Measurements from ENCODE around the gene TMEM176A. TPM values are rescaled to one million over a fixed set of nuclear protein-coding genes. Genes with fewer than 3 reads are reported as not detected.

The TMEM176A gene
- total RNA-seq, 1 experiment from 2014 or later: 0.39 TPM

DNA sequence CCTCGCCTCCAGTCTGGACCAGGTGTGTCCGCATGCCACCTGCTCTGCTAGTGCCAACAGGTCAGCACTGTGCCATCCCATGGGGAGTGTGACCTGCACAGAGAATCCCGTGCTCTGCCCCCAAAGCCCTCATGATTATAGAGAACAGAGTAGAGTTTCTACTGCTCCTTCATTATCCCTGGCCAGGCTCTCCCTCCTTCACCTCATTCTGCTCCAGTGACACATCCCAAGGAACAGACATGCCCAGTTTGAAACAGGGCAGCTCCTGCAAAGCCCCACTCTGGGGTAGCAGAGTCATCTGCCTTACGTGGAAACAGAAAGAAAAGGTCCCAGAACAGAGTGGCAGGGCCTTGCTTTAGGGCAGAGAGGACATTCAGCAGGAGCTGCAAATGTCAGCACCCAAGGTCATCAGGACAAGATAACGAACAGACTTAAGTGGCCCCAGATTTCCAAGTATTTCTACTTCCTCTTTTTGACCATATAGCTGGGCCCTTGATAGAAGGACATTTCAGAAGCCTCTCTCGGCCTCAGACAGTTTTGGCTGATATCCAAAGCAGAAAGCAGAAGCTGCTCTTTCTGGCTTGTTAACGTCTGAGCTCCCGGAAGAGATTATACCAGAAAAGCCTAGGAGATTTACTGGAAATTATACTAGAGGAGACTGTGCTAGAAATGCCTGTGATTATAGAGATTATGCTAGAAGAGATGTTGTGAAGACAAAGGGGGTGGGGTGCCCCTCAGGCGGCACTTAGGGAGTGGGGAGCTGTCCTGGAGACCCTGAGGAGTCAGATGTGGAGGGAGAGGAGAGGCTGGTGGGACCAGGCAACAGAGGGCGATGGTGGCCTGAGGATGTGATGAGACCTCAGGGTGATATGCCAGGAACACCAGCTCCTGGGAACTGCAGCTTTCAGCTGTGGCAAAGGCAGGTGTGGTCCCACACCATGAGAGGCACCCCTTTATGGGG is 13.0 kb upstream of the TMEM176A start:
- Histone ChIP-seq H3K4me3 (ENCODE audit: low read depth in 2 of 2, low read length in 2 of 2) (no peak overlapping the region), H3K4me1 (ENCODE audit: control insufficient read depth, insufficient read depth, low read length) (no peaks in the 10 kb centered on the region), H3K27ac (ENCODE audit: low read length) (no peak overlapping the region), H3K36me3 (ENCODE audit: control insufficient read depth, insufficient read depth, low read length) (no peaks in the 10 kb centered on the region), H3K9me3 (ENCODE audit: control insufficient read depth, insufficient read depth, low read depth, low read length) (no peaks in the 10 kb centered on the region), H3K27me3 (ENCODE audit: control insufficient read depth, insufficient read depth, low read length) (peaks cover 13% of the 10 kb centered on the region)
- DNase-seq (ENCODE audit: low read depth, low spot score) (no peak), ATAC-seq (peak; percentile 65; the same call in 1 of the 2 replicates)
- POLR2A ChIA-PET: no interaction called here
- TF ChIP-seq, protein P1, sequence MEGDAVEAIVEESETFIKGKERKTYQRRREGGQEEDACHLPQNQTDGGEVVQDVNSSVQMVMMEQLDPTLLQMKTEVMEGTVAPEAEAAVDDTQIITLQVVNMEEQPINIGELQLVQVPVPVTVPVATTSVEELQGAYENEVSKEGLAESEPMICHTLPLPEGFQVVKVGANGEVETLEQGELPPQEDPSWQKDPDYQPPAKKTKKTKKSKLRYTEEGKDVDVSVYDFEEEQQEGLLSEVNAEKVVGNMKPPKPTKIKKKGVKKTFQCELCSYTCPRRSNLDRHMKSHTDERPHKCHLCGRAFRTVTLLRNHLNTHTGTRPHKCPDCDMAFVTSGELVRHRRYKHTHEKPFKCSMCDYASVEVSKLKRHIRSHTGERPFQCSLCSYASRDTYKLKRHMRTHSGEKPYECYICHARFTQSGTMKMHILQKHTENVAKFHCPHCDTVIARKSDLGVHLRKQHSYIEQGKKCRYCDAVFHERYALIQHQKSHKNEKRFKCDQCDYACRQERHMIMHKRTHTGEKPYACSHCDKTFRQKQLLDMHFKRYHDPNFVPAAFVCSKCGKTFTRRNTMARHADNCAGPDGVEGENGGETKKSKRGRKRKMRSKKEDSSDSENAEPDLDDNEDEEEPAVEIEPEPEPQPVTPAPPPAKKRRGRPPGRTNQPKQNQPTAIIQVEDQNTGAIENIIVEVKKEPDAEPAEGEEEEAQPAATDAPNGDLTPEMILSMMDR (IDR thresholded peaks at IDR 0.05): no peak
- TF ChIP-seq SIN3A (IDR thresholded peaks at IDR 0.05; ENCODE audit: borderline replicate concordance, insufficient read depth, low read depth, low read length) (no peak), POLR2AphosphoS5 (IDR thresholded peaks at IDR 0.05; ENCODE audit: low read depth, low read length) (no peak), TCF7L2 (IDR thresholded peaks at IDR 0.05; ENCODE audit: low read depth, low read length) (no peak)
- TF ChIP-seq, protein P2, sequence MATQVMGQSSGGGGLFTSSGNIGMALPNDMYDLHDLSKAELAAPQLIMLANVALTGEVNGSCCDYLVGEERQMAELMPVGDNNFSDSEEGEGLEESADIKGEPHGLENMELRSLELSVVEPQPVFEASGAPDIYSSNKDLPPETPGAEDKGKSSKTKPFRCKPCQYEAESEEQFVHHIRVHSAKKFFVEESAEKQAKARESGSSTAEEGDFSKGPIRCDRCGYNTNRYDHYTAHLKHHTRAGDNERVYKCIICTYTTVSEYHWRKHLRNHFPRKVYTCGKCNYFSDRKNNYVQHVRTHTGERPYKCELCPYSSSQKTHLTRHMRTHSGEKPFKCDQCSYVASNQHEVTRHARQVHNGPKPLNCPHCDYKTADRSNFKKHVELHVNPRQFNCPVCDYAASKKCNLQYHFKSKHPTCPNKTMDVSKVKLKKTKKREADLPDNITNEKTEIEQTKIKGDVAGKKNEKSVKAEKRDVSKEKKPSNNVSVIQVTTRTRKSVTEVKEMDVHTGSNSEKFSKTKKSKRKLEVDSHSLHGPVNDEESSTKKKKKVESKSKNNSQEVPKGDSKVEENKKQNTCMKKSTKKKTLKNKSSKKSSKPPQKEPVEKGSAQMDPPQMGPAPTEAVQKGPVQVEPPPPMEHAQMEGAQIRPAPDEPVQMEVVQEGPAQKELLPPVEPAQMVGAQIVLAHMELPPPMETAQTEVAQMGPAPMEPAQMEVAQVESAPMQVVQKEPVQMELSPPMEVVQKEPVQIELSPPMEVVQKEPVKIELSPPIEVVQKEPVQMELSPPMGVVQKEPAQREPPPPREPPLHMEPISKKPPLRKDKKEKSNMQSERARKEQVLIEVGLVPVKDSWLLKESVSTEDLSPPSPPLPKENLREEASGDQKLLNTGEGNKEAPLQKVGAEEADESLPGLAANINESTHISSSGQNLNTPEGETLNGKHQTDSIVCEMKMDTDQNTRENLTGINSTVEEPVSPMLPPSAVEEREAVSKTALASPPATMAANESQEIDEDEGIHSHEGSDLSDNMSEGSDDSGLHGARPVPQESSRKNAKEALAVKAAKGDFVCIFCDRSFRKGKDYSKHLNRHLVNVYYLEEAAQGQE (IDR thresholded peaks at IDR 0.05; ENCODE audit: insufficient read depth in 1 of 2, low read depth in 2 of 2, low read length in 1 of 2): no peak
- BruUV-seq (replicated peaks): no TSS peak
- CTCF ChIA-PET: no interaction called here
- in situ Hi-C loops (cut with HindIII; ENCODE audit: low pct_unique_long_range_greater_than_20kb, low sequenced_read_pairs): no loop called here
- intact Hi-C loops (cut with micrococcal nuclease; ENCODE audit: unreplicated experiment): no loop called here

DNA sequence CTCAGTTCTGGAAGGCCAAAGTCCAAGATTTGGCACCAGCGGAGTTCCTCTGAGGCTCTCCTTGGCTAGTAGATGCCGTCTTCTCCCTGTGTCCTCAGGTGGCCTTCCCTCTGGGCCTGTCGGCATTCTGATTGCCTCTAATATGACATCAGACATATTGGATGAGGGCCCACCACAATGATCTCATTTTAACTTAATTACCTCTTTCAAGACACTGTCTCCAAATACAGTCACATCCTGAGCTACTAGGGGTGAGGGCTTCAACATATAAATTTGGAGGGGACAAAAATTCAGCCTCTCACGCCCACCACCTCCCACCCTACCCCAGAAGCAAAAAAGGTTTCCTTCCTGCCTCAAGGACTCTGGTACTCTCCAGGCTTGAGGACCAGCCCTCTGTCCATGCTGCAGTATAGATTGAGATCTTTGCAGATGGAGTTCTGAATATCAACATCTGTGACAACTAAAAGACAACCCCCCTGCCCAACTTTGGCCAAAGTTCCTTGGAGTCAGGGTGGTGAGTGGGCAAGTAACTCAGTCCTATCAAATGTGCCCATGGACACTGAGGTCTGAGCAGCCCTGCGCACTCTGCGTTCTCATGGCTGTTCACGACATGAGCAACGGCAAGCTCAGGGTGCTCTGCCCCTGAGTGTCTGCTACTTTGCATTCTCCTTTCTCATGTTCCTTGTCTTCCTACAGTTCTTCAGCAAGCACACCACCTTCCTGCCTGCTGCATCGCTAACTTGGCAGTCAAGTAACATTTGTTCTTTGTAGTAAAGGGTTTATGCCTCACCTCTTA is 11.9 kb upstream of the TMEM176A start:
- POLR2A ChIA-PET: no interaction called here
- Histone ChIP-seq H3K4me1 (ENCODE audit: control insufficient read depth, insufficient read depth, low read length) (no peaks in the 10 kb centered on the region), H3K9me3 (ENCODE audit: control insufficient read depth, insufficient read depth, low read depth, low read length) (no peaks in the 10 kb centered on the region), H3K4me3 (ENCODE audit: low read depth in 2 of 2, low read length in 2 of 2) (no peak overlapping the region), H3K27me3 (ENCODE audit: control insufficient read depth, insufficient read depth, low read length) (peaks cover 17% of the 10 kb centered on the region), H3K36me3 (ENCODE audit: control insufficient read depth, insufficient read depth, low read length) (no peaks in the 10 kb centered on the region), H3K27ac (ENCODE audit: low read length) (no peak overlapping the region)
- no TSS peak for BruUV-seq (replicated peaks)
- no peak for TF ChIP-seq SIN3A (IDR thresholded peaks at IDR 0.05; ENCODE audit: borderline replicate concordance, insufficient read depth, low read depth, low read length)
- TF ChIP-seq, protein P1 (IDR thresholded peaks at IDR 0.05): no peak
- TF ChIP-seq, protein P2 (IDR thresholded peaks at IDR 0.05; ENCODE audit: insufficient read depth in 1 of 2, low read depth in 2 of 2, low read length in 1 of 2): no peak
- in situ Hi-C loops (cut with HindIII; ENCODE audit: low pct_unique_long_range_greater_than_20kb, low sequenced_read_pairs) (no loop called here), intact Hi-C loops (cut with micrococcal nuclease; ENCODE audit: unreplicated experiment) (no loop called here)
- CTCF ChIA-PET: no interaction called here
- no peak for DNase-seq (ENCODE audit: low read depth, low spot score)
- no peak for ATAC-seq
